B cell (primary cell): Measurements from ENCODE around the gene SFT2D2.

Experiments used
- CTCF ChIP-seq: fragments of 200-600 bp; IDR thresholded peaks from one replicate; pipeline ENCODE4 v1.8.0; 2022; ENCODE audit warnings: antibody characterized with exemption, mild to moderate bottlenecking
- EZH2 ChIP-seq: IDR thresholded peaks from 2 replicates; pipeline ENCODE4 v1.6.1; 2012; ENCODE audit warnings: borderline replicate concordance, low read depth, mild to moderate bottlenecking, moderate library complexity, low read length; ENCODE audit not compliant: insufficient read depth, poor library complexity, severe bottlenecking

- TF ChIP-seq CTCF (no peak), EZH2 (no peak)
Observed at GRCh38 chr1:168190403-168190802, 35.4 kb upstream of the SFT2D2 start.
